GM15510 (cell line): Measurements from ENCODE around the gene PIAS1.

Experiments
- POLR2A ChIP-seq: IDR thresholded peaks from 3 replicates; pipeline ENCODE4 v1.6.1; 2011; ENCODE audit warnings: borderline replicate concordance; ENCODE audit not compliant: insufficient read length; ENCODE audit errors: extremely low read depth

The PIAS1 gene

DNA sequence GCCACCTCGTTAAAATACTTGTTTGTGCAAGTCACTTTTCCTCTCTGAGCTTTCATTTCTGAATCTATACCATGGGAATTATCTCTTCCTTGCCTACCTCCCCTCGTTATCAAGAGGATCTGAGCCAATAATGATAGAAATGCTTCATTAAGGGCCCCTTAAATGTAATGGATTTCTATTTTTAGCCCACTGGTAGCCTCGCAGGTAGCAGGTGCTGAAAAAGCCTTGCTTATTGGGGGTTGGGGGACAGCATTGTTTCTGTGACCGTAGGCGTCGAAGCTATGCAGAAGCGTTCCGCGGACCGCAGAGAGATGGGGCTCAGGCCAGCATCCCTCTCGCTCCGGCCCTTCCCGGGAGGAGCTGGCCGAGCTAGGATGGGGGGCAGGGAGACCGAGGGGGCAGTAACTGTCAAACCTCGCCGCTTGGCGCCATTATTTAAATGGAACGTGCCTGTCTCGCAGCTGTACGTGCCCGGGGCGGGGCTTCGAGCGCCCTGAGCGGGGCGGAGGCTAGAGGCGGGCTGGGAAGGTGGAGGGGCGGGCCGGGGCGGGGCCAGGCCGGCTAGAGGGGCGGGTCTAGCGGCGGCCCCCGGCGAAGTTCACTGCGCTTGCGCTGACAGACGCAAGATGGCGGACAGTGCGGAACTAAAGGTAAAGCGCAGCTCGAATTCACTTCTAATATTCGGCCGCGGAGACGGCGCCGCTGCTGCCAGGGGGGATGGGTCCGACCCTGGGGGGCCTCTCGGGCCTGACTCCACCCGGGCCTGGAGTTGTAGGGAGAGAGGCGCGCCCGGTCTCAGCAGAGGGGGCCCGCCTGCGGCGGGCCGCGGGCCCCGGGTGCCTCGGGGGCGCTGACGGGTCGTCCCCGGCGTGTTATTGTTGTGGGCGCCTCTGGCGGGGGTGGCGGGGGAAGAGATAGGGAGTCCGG is at the start of gene PIAS1:
Gene PIAS1, plus strand, starts transcription at position 615 of the 927 bp plus-strand sequence. Its CDS starts 12 bp downstream, at position 627.
- peak; percentile 85 for TF ChIP-seq POLR2A

DNA sequence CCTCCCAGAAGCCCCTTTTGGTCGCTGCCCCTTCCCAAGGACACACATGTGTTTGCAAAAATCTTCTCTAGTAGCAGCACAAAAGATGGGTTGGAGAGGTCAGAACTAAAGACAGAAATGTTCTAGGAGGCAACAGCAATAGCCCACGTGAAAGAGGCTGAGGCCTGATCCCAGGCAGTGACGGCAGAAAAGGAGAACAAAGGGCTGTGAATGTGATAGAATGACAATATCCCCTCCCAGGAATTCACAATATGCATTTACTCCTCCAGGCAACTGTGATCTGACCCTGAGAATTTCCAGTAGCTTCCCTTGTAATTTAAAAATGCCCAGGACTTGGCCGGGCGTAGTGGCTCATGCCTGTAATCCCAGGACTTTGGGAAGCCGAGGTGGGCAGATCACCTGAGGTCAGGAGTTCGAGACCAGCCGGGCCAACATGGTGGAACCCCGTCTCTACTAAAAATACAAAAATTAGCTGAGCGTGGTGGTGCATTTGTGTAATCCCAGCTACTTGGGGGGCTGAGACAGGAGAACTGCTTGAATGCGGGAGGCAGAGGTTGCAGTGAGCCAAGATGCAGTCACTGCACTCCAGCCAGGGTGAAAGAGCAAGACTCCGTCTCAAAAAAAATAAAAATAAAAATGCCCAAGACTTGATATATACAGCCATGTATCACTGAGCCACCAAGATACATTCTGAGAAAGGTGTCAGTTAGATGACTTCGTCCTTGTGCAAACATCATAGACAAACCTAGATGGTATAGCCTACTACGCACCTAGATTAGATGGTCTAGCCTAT is 43.6 kb upstream of the PIAS1 start:
- no peak for TF ChIP-seq POLR2A

DNA sequence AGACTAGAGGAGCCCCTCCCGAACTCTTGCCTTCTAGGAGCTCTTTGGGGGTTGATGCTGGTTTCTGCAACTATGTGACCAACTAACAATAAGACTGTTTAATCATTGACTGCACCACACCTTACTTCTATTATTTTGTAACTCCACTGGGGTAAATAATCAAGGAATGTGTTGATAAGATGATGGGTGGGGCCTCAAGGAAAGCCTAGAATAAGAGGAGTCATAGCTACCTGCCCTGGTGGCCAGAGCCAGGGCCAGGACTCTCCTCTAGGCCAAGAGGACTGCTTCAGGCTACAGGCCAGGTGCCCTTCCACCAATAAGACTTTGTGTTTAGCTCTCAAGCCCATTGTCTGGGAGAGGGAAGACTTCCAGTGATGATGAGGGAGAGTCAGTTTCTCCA is 41.2 kb upstream of the PIAS1 start:
- no peak for TF ChIP-seq POLR2A

DNA sequence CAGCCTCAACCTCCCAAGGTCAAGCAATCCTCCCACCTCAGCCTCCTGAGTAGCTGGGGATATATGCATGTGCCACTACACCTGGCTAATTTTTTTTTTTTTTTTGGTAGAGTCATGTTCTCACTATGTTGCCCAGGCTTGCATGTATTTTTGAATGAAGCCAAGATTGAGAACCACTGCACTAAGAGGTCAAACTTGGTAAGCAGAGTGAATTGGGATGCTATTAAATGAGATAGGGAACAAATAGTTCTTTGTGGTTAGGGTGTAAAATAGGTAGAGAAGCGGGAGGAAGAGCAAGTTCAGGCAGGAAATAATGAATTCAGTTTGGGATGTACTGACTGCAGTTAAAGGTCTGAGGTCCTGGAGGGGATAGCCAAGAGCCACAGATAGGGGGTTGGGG is 39.9 kb upstream of the PIAS1 start:
- no peak for TF ChIP-seq POLR2A

DNA sequence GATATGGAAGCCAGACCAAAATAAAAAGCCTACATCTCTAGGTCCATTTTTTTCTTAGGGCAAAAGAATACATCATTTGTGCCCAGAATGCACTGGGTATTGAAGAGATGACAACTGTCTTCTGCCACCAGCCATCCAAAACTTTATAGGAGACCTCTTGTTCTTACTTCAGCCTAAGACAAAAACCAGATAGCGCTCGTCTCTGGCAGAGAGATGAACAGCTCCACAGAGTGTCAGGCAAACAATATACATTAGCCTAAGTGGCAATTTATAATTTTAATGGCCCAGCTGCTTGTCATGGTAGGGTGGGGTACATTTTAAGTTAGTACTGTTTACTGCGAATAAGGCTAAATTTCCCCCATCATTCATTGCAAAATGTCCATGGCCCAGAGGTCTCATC is 38.9 kb upstream of the PIAS1 start:
- no peak for TF ChIP-seq POLR2A

DNA sequence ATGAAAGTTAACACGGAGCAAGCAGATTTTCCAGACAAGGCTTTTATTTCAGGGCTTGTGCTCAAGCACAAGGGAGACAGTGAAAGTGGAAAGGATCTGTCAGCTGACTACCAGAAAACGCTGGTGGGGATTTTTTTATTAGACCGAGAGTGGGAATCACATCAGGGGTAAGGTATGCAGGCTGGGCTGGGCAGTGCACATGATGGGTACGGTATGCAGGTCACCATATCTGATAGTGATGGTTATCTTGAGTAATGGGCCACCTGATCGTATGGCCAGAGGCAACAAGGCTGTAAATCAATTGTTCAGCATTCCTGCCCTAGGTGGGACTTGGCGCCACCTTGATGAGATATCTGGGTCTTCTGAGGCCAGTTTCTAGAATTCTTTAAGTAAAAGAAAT is 36.9 kb upstream of the PIAS1 start:
- TF ChIP-seq POLR2A: no peak

DNA sequence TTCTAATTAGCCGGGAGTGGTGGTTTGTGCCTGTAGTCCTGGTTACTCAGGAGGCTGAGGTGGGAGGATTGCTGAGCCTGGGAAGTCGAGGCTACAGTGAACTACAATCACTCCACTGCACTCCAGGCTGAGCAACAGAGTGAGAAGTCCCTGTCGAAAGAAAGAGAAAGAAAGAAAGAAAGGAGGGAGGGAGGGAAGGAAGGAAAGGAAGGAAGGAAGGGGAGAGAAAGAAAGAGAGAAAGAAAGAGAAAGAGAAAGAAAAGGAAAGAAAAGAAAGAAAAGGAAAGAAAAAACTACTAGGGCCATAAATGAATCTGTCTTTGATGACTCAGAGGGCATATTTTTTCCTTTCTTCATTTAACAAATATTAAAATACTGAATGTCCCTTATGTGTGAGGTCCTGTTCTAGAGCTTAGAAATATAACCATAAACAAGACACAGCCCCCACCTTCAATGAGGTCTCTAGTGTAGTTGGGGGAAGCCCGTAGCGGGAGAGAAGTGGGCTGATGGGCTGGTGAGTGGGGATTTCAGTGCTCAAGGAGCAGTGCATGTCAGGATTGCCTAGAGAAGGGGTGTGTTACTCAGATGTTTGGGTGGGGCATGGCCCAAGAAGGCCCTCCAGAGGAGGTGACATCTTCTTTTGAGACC is 35.2 kb upstream of the PIAS1 start:
- no peak for TF ChIP-seq POLR2A

DNA sequence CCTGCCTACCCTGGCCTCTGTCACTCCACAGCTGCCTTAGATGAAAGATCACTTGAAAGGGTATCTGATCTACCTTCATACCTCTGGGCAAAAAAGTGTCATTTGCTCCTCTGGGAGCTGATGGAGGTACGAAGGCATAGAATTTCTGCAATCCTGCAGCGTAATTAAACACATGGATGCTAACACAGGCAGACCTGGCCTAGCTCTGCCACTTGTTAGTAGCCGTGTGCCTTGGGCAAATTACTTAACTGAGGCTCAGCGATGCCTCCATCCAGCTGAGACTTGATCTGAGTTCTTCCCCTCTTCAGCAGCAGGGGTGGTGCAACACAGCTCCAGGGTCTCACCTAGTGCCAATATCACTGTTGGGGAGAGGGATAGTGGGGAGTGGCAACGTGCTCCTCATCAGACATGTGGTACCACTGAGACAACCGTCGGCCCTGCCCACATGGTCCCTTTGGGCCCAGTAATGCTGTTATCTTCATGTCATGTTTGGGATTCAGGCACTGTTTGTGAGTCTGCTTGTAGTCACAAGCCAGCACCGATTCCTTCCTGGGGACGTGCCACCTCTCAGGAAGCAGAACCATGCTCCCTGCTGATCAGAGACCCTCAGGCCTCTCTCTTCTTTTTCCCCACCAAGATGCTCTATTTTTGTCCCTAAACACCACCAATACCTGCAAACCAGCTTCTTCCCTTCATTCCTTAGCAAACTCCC is 34.1 kb upstream of the PIAS1 start:
- no peak for TF ChIP-seq POLR2A

DNA sequence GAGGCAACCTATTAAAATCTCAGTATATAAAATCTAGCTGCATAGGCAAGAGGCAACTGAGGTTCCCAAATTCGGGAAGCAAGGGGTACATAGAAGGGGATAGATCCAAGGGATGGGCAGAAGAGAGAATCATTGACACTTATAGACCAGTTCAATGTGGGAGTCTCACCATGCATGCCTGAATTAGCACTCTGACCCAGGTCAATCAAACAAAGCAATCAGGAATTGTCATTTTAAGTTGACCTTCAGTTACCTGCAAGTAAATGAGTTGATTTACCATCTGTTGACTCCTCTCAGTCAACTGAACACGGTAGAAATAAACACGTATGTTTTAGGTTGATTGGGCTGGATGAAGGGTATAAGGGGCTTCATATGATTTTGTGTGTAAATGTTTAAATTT is 33.4 kb upstream of the PIAS1 start:
- TF ChIP-seq POLR2A: no peak

DNA sequence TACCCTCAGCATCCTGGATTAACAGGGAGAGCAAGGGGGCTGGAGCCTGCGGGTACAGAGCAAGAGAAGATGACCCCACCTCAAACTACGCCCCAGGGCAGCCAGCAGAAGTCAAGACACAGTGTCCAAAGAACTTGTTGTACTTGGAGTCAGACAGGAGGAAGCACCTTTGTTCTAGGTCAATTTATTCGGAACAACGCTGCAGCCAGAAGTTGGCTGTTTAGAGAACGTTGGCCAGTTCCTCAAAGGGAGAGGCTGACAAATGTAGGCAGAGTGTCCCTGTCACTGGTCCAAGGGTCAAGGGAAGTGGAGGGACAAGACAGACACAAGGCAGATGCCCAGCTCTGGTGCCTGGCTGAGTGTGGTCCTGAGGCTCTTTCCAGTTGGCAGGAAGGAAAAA is 32.1 kb upstream of the PIAS1 start:
- TF ChIP-seq POLR2A: no peak

DNA sequence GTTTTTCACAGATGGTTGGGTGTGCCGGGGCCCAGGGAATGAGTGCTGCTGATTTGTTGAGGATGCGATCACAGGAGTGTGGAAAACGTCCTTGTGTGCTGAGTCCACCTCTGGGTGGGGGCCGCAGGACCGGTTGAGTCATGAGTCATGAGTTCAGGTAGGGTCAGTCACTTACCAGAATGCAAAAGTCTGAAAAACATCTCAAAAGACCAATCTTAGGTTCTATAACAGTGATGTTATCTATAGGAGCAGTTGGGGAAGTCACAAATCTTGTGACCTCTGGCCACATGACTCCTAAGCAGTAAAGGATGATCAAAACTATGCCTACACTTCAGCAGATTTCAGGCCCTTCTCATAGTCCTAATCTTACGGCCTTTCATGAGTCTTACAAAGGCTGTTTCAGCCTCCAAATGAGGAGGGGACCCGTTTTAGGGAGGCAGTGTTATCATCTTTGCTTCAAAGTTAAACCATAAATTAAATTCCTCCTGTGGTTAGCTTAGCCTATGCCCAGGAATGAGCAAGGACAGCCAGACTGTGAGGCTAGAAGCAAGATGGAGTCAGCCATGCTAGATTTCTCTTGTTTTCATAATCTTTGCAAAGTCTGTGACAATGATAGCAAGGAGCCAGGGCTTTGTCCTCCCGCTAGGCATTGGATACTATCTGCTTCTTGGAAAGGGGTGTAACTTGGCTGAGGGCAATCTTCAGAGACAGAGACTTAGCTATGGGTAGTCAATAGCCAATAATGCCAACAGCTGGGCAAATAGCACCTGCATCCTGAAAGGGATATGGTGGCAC is 30.6 kb upstream of the PIAS1 start:
- TF ChIP-seq POLR2A: no peak

DNA sequence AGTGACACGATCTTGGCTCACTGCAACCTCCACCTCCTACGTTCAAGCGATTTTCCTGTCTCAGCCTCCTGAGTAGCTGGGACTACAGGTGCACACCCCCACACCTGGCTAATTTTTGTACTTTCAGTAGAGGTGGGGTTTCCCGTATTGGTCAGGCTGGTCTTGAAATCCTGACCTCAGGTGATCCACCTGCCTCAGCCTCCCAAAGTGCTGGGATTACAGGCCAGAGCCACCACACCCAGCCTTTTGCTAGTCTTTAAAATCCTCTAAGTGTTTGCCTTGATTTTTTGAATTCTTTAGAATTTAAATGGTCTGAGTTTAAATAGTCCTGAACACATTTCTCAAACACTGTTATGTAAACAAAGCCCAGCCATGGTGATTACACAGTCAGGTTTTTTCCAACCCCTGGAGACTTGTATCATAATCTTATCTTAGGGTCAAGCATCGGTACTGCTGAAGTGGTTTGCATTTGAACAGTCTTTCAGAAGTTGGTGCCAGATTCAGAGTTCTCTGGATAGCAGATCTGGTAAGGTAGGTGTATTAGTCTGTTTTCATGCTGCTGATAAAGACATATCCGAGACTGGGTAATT is 28.2 kb upstream of the PIAS1 start:
- TF ChIP-seq POLR2A: no peak

DNA sequence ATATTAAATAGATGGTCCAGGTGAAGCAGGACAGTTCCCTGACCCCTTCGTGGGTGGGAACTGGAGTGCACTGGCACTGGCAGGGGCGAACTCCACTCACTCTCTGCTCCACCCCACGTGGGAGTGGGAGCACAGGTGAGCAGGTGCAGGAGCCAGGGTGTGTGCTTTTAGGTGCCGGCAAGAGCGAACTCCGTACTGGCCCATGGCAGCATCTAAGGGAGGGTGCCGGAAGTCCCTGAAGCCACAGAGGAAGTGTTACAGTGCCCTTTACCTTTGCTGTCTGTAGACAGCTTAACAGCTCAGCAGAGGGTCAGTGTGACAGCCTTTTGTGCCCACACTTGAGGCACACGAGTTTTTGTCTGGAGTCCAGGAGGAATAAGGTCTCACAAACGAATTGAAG is 26.7 kb upstream of the PIAS1 start:
- no peak for TF ChIP-seq POLR2A

DNA sequence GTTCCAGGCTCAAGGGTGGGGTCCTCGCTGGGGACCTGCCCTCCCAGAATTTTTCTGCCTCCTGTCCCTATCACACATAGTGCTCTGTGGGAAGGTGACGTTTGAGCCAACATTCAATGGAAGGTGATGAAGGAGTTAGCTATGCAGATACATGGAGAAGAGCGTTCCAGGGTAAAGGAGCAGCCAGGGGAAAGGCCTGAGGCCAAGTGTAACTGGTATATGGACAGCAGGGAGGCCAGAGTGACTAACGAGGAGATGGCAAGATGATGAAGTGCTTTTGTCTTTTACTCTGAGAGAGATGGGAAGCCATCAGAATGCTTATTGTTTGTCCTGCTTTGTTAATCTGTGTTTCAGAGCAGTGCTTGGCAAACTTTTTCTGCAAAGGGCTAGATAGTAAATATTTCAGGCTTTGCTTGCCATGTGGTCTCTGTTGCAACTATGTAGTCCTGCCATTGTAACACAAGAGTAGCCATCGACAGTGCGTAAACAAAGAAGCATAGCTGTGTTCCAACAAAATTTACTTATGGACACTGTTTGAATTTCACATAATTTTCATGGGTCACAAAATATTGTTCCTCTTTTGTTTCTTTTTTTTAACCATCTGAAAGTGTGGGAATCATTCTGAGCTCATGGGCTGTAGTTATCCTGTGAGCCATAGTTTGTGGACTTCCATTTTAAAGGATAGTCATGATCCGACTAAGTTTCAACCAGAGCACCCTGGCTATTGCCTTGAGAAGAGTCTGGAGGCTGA is 25.8 kb upstream of the PIAS1 start:
- TF ChIP-seq POLR2A: no peak

DNA sequence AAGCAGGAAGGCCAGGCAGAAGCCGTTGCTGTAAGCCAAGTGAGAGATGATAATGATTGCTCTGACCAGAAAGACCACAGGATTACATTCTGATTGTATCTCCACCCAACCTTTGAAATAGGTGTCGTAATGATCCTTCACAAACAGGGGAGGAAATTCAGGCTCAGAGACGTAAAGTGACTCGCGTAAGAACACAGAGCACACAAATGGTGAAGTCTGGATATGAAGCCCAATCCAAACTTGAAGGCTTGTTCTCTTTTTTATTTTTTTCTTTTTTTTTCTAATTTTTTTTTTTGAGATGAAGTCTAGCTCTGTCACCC is 25.3 kb upstream of the PIAS1 start:
- no peak for TF ChIP-seq POLR2A
